Measurements from ENCODE around the gene LPCAT4.

The LPCAT4 gene

GRCh38 chr15:34332553-34333120, 34.4 kb downstream of the LPCAT4 start:
- TF ChIP-seq, protein P1, sequence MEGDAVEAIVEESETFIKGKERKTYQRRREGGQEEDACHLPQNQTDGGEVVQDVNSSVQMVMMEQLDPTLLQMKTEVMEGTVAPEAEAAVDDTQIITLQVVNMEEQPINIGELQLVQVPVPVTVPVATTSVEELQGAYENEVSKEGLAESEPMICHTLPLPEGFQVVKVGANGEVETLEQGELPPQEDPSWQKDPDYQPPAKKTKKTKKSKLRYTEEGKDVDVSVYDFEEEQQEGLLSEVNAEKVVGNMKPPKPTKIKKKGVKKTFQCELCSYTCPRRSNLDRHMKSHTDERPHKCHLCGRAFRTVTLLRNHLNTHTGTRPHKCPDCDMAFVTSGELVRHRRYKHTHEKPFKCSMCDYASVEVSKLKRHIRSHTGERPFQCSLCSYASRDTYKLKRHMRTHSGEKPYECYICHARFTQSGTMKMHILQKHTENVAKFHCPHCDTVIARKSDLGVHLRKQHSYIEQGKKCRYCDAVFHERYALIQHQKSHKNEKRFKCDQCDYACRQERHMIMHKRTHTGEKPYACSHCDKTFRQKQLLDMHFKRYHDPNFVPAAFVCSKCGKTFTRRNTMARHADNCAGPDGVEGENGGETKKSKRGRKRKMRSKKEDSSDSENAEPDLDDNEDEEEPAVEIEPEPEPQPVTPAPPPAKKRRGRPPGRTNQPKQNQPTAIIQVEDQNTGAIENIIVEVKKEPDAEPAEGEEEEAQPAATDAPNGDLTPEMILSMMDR (conservative IDR thresholded peaks at IDR 0.05; ENCODE audit: low read depth, low read length), result no peak
- DNase-seq (ENCODE audit: low read depth), result no peak
- H3K4me3 ChIP-seq (ENCODE audit: low read depth, low read length), result no peak overlapping the region

DNA sequence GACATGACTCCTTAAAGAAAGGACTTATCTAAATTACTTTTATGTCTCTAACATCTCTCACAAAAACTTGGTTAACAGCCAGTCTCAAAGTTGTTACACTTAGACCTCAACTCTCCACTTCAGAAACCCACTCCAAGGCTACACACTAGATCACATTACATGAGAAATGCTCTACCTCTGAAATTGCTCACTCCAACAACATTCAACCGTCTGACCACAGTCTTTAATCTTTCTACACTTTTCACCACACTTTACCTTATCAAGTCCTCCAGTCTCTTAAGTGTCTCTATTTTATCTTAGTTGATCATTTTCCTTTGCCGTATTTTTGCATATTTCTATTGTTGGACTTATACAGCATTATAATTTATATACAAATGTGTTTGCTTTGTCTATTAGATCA, 35.2 kb downstream of the LPCAT4 start:
- peak; percentile 39 for DNase-seq (ENCODE audit: low read depth)
- no peak overlapping the region for H3K4me3 ChIP-seq (ENCODE audit: low read depth, low read length)
- TF ChIP-seq, protein P1 (conservative IDR thresholded peaks at IDR 0.05; ENCODE audit: low read depth, low read length), result no peak

DNA sequence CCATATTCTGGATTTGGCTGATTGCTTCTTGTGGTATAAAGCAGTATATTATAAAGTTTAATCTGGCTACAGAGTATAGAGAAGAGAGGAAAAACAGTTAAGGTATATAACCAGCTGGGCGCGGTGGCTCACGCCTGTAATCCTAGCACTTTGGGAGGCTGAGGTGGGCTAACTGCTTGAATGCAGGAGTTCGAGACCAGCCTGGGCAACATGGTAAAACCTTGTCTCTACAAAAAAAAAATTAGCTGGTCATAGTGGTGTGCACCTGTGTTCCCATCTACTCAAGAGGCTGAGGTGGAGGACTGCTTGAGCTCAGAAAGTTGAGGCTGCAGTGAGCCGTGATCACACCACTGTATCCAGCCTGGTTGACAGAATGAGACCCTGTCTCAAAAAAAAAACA, 36.7 kb downstream of the LPCAT4 start:
- TF ChIP-seq, protein P1 (conservative IDR thresholded peaks at IDR 0.05; ENCODE audit: low read depth, low read length), result no peak
- DNase-seq (ENCODE audit: low read depth), result no peak
- no peak overlapping the region for H3K4me3 ChIP-seq (ENCODE audit: low read depth, low read length)

GRCh38 chr15:34329006-34329405, 38.0 kb downstream of the LPCAT4 start:
- no peak for DNase-seq (ENCODE audit: low read depth)
- no peak overlapping the region for H3K4me3 ChIP-seq (ENCODE audit: low read depth, low read length)
- TF ChIP-seq, protein P1 (conservative IDR thresholded peaks at IDR 0.05; ENCODE audit: low read depth, low read length), result no peak

DNA sequence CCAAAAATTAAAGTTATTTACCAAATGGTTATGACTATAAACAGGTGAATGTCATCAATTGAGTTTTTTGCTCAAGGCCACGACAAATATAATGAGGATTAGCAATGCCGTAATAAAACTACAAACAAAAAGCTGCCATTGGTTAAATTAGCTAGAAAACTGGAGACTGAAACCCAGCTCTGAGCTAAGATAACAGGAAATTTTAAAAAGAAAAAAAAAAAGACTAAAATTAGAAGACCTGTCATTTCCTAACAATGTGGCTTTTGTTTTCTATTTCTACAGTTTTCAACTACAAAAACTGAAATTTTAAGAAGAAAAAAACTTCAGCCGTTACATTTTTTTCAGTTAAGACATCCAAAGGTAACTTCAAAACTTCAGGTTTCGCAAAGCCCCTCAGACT, 39.1 kb downstream of the LPCAT4 start:
- H3K4me3 ChIP-seq (ENCODE audit: low read depth, low read length), result no peak overlapping the region
- TF ChIP-seq, protein P1 (conservative IDR thresholded peaks at IDR 0.05; ENCODE audit: low read depth, low read length), result no peak
- no peak for DNase-seq (ENCODE audit: low read depth)

DNA sequence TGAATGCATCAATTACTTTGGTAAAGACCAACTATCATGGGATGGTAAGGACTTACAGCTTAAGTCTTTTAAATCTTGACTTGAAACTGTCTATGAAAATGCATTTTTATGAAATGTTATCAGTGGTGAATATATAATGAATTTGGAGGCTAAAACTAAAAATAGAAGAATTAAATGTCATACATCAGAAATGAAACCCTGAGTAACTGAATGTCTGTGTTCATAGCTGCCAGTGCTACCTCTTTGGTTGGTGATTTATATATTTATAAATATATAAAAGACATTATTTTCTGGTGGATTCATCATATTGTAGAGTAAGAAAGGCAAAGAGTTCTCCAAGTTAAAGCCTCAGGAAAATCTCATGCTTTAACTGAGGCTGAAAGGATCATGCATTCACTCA, 41.6 kb downstream of the LPCAT4 start:
- no peak overlapping the region for H3K4me3 ChIP-seq (ENCODE audit: low read depth, low read length)
- DNase-seq (ENCODE audit: low read depth), result no peak
- TF ChIP-seq, protein P1 (conservative IDR thresholded peaks at IDR 0.05; ENCODE audit: low read depth, low read length), result no peak

GRCh38 chr15:34324933-34325332, 42.1 kb downstream of the LPCAT4 start:
- no peak overlapping the region for H3K4me3 ChIP-seq (ENCODE audit: low read depth, low read length)
- no peak for DNase-seq (ENCODE audit: low read depth)
- TF ChIP-seq, protein P1 (conservative IDR thresholded peaks at IDR 0.05; ENCODE audit: low read depth, low read length), result no peak
